ENCODE data around the gene CYSLTR2. TPM values are rescaled to one million over a fixed set of nuclear protein-coding genes. Genes with fewer than 3 reads are reported as not detected.
A peak's percentile ranks its signal among the peaks of the same experiment; 100 is the strongest.

The CYSLTR2 gene
- total and polyA plus RNA-seq, 10 donors = 0.61 to 8.3 (median 5.3) TPM

- Histone ChIP-seq H3K4me3 (no peak overlapping the region), H3K4me1 (peaks cover 0 to 19% (median 14%) of the 10 kb centered on the region in 6 donors), H3K27ac (peak overlapping the region in 1 of 8 donors; percentile 69), H3K36me3 (no peaks in the 10 kb centered on the region), H3K27me3 (replicated peaks in 1 of 7) (no peaks in the 10 kb centered on the region), H3K9me3 (peaks cover 2 to 43% (median 34%) of the 10 kb centered on the region in 8 donors)
- WGBS, 5 donors = 75 to 97% (median 89%) methylated on average over 4 of the region's 4 CpGs
- no peak for DNase-seq
- intact Hi-C loops (cut with DNase I; ENCODE audit: low total_unique reads) = no loop called here
- TF ChIP-seq, protein P1, sequence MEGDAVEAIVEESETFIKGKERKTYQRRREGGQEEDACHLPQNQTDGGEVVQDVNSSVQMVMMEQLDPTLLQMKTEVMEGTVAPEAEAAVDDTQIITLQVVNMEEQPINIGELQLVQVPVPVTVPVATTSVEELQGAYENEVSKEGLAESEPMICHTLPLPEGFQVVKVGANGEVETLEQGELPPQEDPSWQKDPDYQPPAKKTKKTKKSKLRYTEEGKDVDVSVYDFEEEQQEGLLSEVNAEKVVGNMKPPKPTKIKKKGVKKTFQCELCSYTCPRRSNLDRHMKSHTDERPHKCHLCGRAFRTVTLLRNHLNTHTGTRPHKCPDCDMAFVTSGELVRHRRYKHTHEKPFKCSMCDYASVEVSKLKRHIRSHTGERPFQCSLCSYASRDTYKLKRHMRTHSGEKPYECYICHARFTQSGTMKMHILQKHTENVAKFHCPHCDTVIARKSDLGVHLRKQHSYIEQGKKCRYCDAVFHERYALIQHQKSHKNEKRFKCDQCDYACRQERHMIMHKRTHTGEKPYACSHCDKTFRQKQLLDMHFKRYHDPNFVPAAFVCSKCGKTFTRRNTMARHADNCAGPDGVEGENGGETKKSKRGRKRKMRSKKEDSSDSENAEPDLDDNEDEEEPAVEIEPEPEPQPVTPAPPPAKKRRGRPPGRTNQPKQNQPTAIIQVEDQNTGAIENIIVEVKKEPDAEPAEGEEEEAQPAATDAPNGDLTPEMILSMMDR (IDR thresholded peaks at IDR 0.05 in 8 of 11, conservative IDR thresholded peaks at IDR 0.05 in 3 of 11) = no peak
- no peak for TF ChIP-seq POLR2AphosphoS5 (IDR thresholded peaks at IDR 0.05)
- TF ChIP-seq POLR2A (IDR thresholded peaks at IDR 0.05) = no peak
These were observed 29.7 kb upstream of the CYSLTR2 start for GRCh38 chr13:48624016-48624415.

DNA sequence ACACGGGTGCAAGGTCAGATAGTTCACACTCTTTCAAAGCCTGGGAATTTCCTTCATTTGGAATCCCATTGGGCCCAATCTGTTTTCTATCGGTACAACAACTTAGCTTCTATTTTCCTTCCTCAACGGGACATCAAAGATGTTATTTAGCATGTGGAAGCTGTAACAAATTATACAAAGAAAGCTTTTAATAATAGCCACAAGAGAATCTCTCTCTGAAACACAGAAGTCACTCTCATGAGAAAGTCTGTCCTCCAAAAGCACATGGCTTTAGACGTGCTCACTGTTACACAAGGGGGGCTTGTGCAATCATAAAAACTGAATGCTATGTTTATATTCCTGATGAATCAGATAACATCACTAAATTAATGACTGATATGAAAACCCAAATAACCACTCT lies 28.9 kb upstream of the CYSLTR2 start:
- peaks cover 0 to 19% (median 14%) of the 10 kb centered on the region in 6 donors for H3K4me1 ChIP-seq
- no peaks in the 10 kb centered on the region for H3K27me3 ChIP-seq (replicated peaks in 1 of 7)
- intact Hi-C loops (cut with DNase I; ENCODE audit: low total_unique reads) = no loop called here
- DNase-seq = no peak
- peak overlapping the region in 4 of 8 donors; percentile 11 to 75 (median 68) for H3K27ac ChIP-seq
- H3K9me3 ChIP-seq = peaks cover 0 to 34% (median 25%) of the 10 kb centered on the region in 8 donors
- H3K4me3 ChIP-seq = no peak overlapping the region
- TF ChIP-seq, protein P1 (IDR thresholded peaks at IDR 0.05 in 8 of 11, conservative IDR thresholded peaks at IDR 0.05 in 3 of 11) = no peak
- TF ChIP-seq POLR2A (IDR thresholded peaks at IDR 0.05) = no peak
- TF ChIP-seq POLR2AphosphoS5 (IDR thresholded peaks at IDR 0.05) = no peak
- WGBS, 5 donors = 54 to 71% (median 66%) methylated on average over 4 of the region's 4 CpGs
- no peaks in the 10 kb centered on the region for H3K36me3 ChIP-seq

GRCh38 chr13:48625413-48626076 lies 28.2 kb upstream of the CYSLTR2 start:
- TF ChIP-seq POLR2AphosphoS5 (IDR thresholded peaks at IDR 0.05) (no peak), POLR2A (IDR thresholded peaks at IDR 0.05) (no peak)
- TF ChIP-seq, protein P1 (IDR thresholded peaks at IDR 0.05 in 8 of 11, conservative IDR thresholded peaks at IDR 0.05 in 3 of 11) = no peak
- Histone ChIP-seq H3K9me3 (peaks cover 0 to 27% (median 20%) of the 10 kb centered on the region in 8 donors), H3K36me3 (no peaks in the 10 kb centered on the region), H3K27me3 (replicated peaks in 1 of 7) (no peaks in the 10 kb centered on the region), H3K4me3 (no peak overlapping the region), H3K27ac (peak overlapping the region in 7 of 8 donors; percentile 37 to 75 (median 66)), H3K4me1 (peaks cover 0 to 19% (median 14%) of the 10 kb centered on the region in 6 donors)
- intact Hi-C loops (cut with DNase I; ENCODE audit: low total_unique reads) = no loop called here
- WGBS, 5 donors = 60 to 74% (median 69%) methylated on average over 4 of the region's 4 CpGs
- no peak for DNase-seq

GRCh38 chr13:48626077-48626449 lies 27.7 kb upstream of the CYSLTR2 start:
- DNase-seq = no peak
- Histone ChIP-seq H3K36me3 (no peaks in the 10 kb centered on the region), H3K4me3 (no peak overlapping the region), H3K27ac (peak overlapping the region in 7 of 8 donors; percentile 37 to 75 (median 66)), H3K4me1 (peaks cover 0 to 19% (median 14%) of the 10 kb centered on the region in 6 donors), H3K9me3 (peaks cover 0 to 22% (median 15%) of the 10 kb centered on the region in 8 donors), H3K27me3 (replicated peaks in 1 of 7) (no peaks in the 10 kb centered on the region)
- TF ChIP-seq POLR2A (IDR thresholded peaks at IDR 0.05) (no peak), POLR2AphosphoS5 (IDR thresholded peaks at IDR 0.05) (no peak)
- TF ChIP-seq, protein P1 (IDR thresholded peaks at IDR 0.05 in 8 of 11, conservative IDR thresholded peaks at IDR 0.05 in 3 of 11) = no peak
- intact Hi-C loops (cut with DNase I; ENCODE audit: low total_unique reads) = no loop called here
- 3 to 15% (median 12%) methylated on average over 1 of the region's 1 CpG for WGBS, 5 donors
